Measurements from ENCODE around the gene USP3.
A peak's percentile ranks its signal among the peaks of the same experiment; 100 is the strongest.

USP3 gene, protein sequence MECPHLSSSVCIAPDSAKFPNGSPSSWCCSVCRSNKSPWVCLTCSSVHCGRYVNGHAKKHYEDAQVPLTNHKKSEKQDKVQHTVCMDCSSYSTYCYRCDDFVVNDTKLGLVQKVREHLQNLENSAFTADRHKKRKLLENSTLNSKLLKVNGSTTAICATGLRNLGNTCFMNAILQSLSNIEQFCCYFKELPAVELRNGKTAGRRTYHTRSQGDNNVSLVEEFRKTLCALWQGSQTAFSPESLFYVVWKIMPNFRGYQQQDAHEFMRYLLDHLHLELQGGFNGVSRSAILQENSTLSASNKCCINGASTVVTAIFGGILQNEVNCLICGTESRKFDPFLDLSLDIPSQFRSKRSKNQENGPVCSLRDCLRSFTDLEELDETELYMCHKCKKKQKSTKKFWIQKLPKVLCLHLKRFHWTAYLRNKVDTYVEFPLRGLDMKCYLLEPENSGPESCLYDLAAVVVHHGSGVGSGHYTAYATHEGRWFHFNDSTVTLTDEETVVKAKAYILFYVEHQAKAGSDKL

DNA sequence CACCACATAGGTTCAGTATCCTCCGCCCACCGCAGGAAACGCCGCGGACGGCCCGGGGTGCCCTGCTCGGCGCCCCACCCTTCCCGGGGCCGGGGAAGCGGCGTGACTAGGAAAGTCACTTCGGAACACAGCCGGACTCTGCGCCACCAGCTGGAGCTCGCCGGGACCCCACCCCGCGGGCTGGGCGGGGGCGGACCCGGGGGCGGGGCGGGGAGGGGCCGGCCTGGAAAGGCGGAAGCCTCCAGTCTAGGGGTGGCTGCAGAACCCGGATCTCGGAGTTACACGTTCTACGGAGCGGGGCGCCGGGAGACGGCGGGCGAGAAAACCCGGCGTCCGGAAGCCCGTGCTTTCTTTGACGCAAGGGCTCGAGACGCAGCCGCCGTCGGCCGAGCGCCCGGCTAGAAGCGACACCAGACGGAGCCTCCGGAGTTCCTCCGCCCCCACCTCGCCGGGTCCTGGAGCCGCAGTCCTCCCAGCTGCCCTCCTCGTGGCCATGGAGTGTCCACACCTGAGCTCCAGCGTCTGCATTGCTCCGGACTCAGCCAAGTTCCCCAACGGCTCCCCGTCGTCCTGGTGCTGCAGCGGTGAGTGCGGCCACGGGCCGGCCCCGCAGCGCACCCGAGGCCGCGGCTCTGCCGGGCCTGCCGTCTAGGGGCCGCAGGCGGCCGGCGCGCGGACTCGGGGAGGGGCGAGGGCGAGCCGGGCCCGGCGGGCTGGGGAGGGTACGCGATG, at the start of gene USP3:
Gene USP3, plus strand, starts transcription at position 347 of the 732 bp plus-strand sequence. Its CDS starts 147 bp downstream, at position 494.
- in situ Hi-C loops (cut with HindIII; ENCODE audit: low sequenced_read_pairs) = no loop called here
- peak; percentile 97 for DNase-seq (ENCODE audit: low read depth, low spot score)
- TF ChIP-seq, protein P1, sequence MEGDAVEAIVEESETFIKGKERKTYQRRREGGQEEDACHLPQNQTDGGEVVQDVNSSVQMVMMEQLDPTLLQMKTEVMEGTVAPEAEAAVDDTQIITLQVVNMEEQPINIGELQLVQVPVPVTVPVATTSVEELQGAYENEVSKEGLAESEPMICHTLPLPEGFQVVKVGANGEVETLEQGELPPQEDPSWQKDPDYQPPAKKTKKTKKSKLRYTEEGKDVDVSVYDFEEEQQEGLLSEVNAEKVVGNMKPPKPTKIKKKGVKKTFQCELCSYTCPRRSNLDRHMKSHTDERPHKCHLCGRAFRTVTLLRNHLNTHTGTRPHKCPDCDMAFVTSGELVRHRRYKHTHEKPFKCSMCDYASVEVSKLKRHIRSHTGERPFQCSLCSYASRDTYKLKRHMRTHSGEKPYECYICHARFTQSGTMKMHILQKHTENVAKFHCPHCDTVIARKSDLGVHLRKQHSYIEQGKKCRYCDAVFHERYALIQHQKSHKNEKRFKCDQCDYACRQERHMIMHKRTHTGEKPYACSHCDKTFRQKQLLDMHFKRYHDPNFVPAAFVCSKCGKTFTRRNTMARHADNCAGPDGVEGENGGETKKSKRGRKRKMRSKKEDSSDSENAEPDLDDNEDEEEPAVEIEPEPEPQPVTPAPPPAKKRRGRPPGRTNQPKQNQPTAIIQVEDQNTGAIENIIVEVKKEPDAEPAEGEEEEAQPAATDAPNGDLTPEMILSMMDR (IDR thresholded peaks at IDR 0.05; ENCODE audit: low read depth, low read length) = peak; percentile 27
- peak within 1 kb of the TSS; percentile 82 for H3K4me3 ChIP-seq (ENCODE audit: low read depth, low read length)

DNA sequence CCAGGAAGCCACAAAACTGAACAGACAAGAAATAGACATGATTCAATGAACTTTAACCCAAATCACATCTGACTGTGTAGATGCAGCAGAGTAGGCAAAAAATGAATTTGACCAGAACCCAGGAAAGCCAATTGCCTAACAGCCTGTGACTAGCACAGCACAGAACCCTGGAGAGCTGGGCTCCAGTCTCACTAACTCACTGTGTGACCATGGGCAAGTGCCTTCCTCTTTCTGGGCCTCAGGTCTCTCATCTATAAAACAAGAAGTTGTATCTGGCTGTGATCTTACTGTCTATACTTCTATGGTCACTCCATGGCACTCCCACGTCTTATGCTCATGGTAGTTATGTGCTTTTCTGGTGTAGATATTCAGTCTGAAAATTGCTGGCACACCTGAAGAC, 48.1 kb upstream of the USP3 start:
- no peak overlapping the region for H3K4me3 ChIP-seq (ENCODE audit: low read depth, low read length)
- in situ Hi-C loops (cut with HindIII; ENCODE audit: low sequenced_read_pairs) = no loop called here
- TF ChIP-seq, protein P1 (IDR thresholded peaks at IDR 0.05; ENCODE audit: low read depth, low read length) = no peak
- no peak for DNase-seq (ENCODE audit: low read depth, low spot score)

DNA sequence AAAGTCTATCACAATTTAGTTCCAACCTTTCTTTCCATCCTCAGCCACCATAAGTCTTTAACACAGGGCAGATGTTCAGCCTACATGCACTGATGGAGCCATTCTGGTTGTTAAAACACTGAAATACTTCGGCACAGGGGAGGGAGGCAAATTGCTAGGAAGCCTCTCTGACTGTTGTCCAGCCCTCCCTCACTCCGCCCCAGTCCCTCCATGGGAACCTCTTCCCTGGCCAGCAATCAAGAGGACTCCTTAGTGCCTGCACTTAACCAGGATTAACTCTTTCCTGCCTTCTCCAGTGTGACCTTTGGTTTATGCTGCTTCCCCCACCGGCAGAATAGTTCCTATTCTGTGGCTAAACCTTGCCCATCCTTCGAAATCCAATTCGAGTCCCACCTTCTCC, 47.0 kb upstream of the USP3 start:
- DNase-seq (ENCODE audit: low read depth, low spot score) = no peak
- in situ Hi-C loops (cut with HindIII; ENCODE audit: low sequenced_read_pairs) = no loop called here
- TF ChIP-seq, protein P1 (IDR thresholded peaks at IDR 0.05; ENCODE audit: low read depth, low read length) = no peak
- H3K4me3 ChIP-seq (ENCODE audit: low read depth, low read length) = no peak overlapping the region

DNA sequence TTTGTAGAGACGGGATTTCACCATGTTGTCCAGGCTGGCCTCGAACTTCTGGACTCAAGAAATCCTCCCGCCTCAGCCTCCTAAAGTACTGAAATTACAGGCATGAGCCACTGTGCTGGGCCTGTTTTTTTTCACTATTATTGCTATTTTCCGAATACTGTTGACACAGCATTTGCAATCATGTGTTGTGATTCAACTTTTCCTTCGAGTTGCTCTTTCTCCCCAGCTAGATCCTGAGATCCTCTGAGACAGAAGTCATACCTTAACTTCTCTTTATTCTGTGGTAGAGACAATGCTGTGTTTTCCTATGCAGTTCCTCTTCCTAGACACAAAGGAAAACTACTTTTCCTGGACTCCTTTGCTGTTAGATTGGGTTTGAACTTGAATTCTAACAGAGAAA, 46.4 kb upstream of the USP3 start:
- H3K4me3 ChIP-seq (ENCODE audit: low read depth, low read length) = no peak overlapping the region
- no peak for DNase-seq (ENCODE audit: low read depth, low spot score)
- TF ChIP-seq, protein P1 (IDR thresholded peaks at IDR 0.05; ENCODE audit: low read depth, low read length) = no peak
- in situ Hi-C loops (cut with HindIII; ENCODE audit: low sequenced_read_pairs) = no loop called here

DNA sequence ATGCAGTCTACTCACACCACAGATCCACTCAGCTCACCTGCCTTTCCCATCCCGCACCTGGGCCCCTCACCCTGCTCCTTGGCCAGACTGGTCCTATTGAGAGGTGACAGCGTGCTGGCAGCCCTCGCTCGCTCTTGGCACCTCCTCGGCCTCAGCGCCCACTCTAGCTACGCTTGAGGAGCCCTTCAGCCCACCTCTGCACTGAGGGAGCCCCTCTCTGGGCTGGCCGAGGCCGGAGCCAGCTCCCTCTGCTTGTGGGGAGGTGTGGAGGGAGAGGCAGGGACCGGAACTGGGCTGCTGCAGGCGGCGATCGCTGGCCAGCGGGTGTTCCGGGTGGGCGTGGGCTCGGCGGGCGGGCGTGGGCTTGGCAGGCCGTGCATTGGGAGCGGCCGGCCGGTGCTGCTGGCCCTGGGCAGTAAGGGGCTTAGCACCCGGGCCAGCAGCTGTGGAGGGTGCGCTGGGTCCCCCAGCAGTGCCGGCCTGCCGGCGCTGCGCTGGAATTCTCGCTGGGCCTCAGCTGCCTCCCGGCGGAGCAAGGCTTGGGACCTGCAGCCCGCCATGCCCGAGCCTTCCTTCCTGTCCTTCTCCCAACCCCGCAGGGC, 45.5 kb upstream of the USP3 start:
- DNase-seq (ENCODE audit: low read depth, low spot score) = no peak
- in situ Hi-C loops (cut with HindIII; ENCODE audit: low sequenced_read_pairs) = no loop called here
- H3K4me3 ChIP-seq (ENCODE audit: low read depth, low read length) = no peak overlapping the region
- TF ChIP-seq, protein P1 (IDR thresholded peaks at IDR 0.05; ENCODE audit: low read depth, low read length) = no peak

All from astrocyte of the spinal cord (primary cell).